Astrocyte of the cerebellum (primary cell): ENCODE data around the gene SMAGP.
"Not testable (repeated sequence)": the region's sequence is repeated elsewhere in the genome, so short reads cannot be mapped to it uniquely, and the experiment has no call there.

Experiments used
- DNase-seq: peaks from one replicate; pipeline ENCODE4 v3.0.0-alpha.2; 2011; ENCODE audit warnings: low read depth
- H3K4me3 ChIP-seq: 2 replicates; pipeline ENCODE4 v1.5.1; 2011; ENCODE audit warnings: mild to moderate bottlenecking, low read depth, low read length, moderate library complexity
- CTCF ChIP-seq: IDR thresholded peaks from 2 replicates; pipeline ENCODE4 v1.5.1; 2012; ENCODE audit warnings: low read length, low read depth, moderate library complexity, mild to moderate bottlenecking; ENCODE audit errors: missing control alignments
- in situ Hi-C: cut with HindIII; loops from 2 replicates; pipeline ENCODE4 v1.10.0; 2017; ENCODE audit warnings: low sequenced_read_pairs

SMAGP gene

GRCh38 chr12:51270067-51270950, at the start of gene SMAGP:
Gene SMAGP, minus strand, starts transcription at chr12:51270415. Its CDS starts 1,137 bp downstream, at chr12:51269278.
- peak within 1 kb of the TSS; percentile 66 for H3K4me3 ChIP-seq
- in situ Hi-C loops, result no loop called here
- no peak for TF ChIP-seq CTCF
- DNase-seq, result no peak

GRCh38 chr12:51318846-51319599, 48.8 kb upstream of the SMAGP start:
- no peak overlapping the region for H3K4me3 ChIP-seq
- in situ Hi-C loops, result no loop called here
- DNase-seq, result no peak
- TF ChIP-seq CTCF, result no peak

GRCh38 chr12:51318057-51318806, 48.0 kb upstream of the SMAGP start:
- in situ Hi-C loops, DNase-seq, H3K4me3 ChIP-seq: not testable (repeated sequence)

GRCh38 chr12:51311389-51311788, 41.2 kb upstream of the SMAGP start:
- no peak overlapping the region for H3K4me3 ChIP-seq
- no peak for DNase-seq
- in situ Hi-C loops, result no loop called here
- no peak for TF ChIP-seq CTCF

GRCh38 chr12:51307655-51308593, 37.7 kb upstream of the SMAGP start:
- in situ Hi-C loops, result no loop called here
- TF ChIP-seq CTCF, result no peak
- H3K4me3 ChIP-seq, result no peak overlapping the region
- DNase-seq, result peak; percentile 63

- in situ Hi-C loops, result no loop called here
- H3K4me3 ChIP-seq, result no peak overlapping the region
- DNase-seq, result no peak
- no peak for TF ChIP-seq CTCF
Observed at GRCh38 chr12:51306507-51306906, 36.3 kb upstream of the SMAGP start.

- in situ Hi-C loops, DNase-seq, H3K4me3 ChIP-seq: not testable (repeated sequence)
Observed at GRCh38 chr12:51300768-51301167, 30.6 kb upstream of the SMAGP start.
